IPS DF 6.9 (cell line): Measurements from ENCODE around the gene PIP4K2A.

Source experiments
- DNase-seq: peaks from one replicate; pipeline ENCODE4 v3.0.0-alpha.2; 2013; ENCODE audit warnings: low read depth, low spot score
- H3K27ac ChIP-seq: one replicate; pipeline ENCODE4 v1.5.1; 2013; ENCODE audit warnings: low read length, control low read depth
- H3K27me3 ChIP-seq: 2 replicates; pipeline ENCODE4 v1.6.1; 2013; ENCODE audit warnings: mild to moderate bottlenecking, low read length; ENCODE audit not compliant: control insufficient read depth, insufficient read depth
- H3K36me3 ChIP-seq: 2 replicates; pipeline ENCODE4 v1.6.1; 2013; ENCODE audit warnings: low read length; ENCODE audit not compliant: control insufficient read depth, insufficient read depth
- H3K4me1 ChIP-seq: 2 replicates; pipeline ENCODE4 v1.6.1; 2013; ENCODE audit warnings: low read length; ENCODE audit not compliant: control insufficient read depth, insufficient read depth
- H3K4me3 ChIP-seq: 2 replicates; pipeline ENCODE4 v1.5.1; 2013; ENCODE audit warnings: mild to moderate bottlenecking, low read length
- H3K9me3 ChIP-seq: 2 replicates; pipeline ENCODE4 v1.6.1; 2013; ENCODE audit warnings: low read length, inconsistent platforms; ENCODE audit not compliant: control insufficient read depth, insufficient read depth
- WGBS: extraction: QIAGEN DNeasy Blood & Tissue Kit; methylation state at CpG from one replicate; pipeline ENCODE4 v1.1.7; 2013; ENCODE audit warnings: mixed read lengths, missing lambda C conversion rate; ENCODE audit not compliant: insufficient read length, insufficient coverage; 5-methylcytosine and 5-hydroxymethylcytosine counted together

PIP4K2A gene

DNA sequence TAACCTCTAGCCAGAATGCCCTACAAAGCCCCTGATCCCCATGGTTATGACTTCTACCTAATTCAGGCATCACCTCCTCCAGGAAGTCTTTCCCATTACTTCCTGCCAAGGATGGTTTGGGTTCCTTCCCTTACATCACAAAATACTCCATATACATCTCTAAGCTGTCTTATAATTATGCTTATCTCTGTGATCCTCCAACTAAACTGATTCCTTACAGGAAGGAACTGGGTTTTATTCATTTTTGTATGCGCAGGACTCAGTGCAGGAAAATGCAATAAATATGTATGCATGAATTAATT is 41.3 kb downstream of the PIP4K2A start:
- Histone ChIP-seq H3K4me3 (no peak overlapping the region), H3K9me3 (no peaks in the 10 kb centered on the region), H3K27ac (no peak overlapping the region), H3K4me1 (peaks cover 3% of the 10 kb centered on the region; the same call in 1 of the 2 replicates), H3K36me3 (no peaks in the 10 kb centered on the region), H3K27me3 (no peaks in the 10 kb centered on the region)
- no peak for DNase-seq
- no CpG with 5 or more reads among the region's 1 CpG for WGBS

DNA sequence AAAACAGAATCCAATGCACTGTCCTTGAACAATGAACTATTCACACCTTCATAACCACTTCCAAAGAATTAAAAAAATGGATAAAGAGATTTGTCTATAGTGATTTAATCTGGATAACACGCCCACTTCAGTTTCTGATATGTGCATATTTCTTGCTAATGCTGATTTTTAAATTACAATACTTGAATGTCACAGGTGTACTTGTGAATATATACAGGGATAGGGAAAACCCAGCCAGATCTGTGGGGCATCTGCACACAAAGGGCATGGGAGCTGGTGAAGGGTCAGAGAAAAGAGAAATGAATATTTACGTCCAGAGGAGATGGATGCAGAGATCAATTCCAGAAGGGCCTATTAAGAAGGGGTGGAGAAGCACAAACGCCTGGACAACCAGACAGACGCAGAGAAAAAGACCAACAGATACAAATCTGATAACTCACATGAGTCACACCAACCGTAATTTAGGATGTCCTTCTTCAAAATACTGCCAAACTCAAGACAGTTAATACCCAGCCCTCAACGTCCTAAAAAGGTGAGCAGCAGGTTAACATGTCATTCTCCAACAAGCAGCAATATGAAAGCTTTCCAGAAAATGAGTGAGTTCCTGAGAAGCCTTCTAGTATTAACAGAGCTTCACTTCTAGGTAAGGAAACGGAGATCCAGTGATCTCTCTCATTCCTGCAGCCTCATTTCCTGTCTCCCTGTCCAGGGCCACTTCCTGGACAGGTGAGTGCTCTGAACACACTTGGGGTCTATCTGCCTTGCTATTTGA is 41.9 kb downstream of the PIP4K2A start:
- H3K27ac ChIP-seq: no peak overlapping the region

DNA sequence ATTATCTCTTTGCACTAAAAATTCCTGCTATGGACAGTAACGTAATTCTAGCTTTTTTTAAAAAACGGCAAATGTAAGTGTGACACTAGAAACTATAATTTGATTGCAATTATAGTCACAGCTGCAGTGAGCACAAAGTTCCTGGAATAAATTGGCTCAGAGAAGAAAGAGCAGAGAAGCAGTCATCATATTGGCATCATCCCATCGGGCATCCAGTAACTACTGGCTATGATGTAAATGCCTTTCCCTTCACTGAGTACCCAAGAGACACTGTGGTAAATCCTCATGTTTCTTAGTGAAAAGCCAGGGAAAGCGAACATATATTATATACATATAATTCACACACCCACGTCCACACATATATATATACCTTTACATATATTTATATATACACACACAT is 43.6 kb downstream of the PIP4K2A start:
- DNase-seq: no peak
- Histone ChIP-seq H3K4me1 (peaks cover 2% of the 10 kb centered on the region), H3K9me3 (no peaks in the 10 kb centered on the region), H3K36me3 (no peaks in the 10 kb centered on the region), H3K27ac (no peak overlapping the region), H3K4me3 (no peak overlapping the region), H3K27me3 (no peaks in the 10 kb centered on the region)
- 100% methylated on average over 2 of the region's 5 CpGs for WGBS

More for the DNA sequence above, 41.9 kb downstream of the PIP4K2A start:
- no CpG with 5 or more reads among the region's 7 CpGs for WGBS
- Histone ChIP-seq H3K4me1 (peaks cover 3% of the 10 kb centered on the region), H3K27me3 (no peaks in the 10 kb centered on the region), H3K9me3 (no peaks in the 10 kb centered on the region), H3K4me3 (no peak overlapping the region), H3K36me3 (no peaks in the 10 kb centered on the region)
- no peak for DNase-seq

DNA sequence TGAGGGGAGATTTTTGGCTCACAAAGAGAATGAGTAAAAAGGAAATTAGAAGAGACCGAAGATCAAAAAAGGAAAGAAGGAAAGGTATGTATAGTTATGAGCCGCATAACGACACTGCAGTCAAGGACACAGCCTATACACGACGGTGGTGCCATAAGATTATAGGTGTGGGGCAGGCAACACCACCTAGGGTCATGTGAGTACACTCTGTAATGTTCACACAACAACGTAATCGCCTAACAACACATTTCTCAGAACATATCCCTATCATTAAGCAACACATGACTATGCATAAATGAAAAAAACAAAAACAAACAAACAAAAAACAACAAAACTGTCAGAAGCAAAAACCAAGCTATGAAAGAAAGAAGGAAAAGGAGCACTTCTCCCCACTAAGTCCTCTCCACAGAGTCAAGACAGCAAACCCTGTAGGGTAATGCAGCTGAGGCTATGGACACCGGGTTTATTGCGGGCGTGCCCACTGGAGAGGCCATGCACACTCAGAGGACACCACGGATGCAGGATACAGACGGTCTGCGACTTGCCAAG is 45.1 kb downstream of the PIP4K2A start:
- DNase-seq: no peak
- no CpG with 5 or more reads among the region's 13 CpGs for WGBS
- Histone ChIP-seq H3K27me3 (no peaks in the 10 kb centered on the region), H3K9me3 (no peaks in the 10 kb centered on the region), H3K4me1 (peaks cover 2% of the 10 kb centered on the region), H3K27ac (no peak overlapping the region), H3K4me3 (no peak overlapping the region), H3K36me3 (no peaks in the 10 kb centered on the region)

DNA sequence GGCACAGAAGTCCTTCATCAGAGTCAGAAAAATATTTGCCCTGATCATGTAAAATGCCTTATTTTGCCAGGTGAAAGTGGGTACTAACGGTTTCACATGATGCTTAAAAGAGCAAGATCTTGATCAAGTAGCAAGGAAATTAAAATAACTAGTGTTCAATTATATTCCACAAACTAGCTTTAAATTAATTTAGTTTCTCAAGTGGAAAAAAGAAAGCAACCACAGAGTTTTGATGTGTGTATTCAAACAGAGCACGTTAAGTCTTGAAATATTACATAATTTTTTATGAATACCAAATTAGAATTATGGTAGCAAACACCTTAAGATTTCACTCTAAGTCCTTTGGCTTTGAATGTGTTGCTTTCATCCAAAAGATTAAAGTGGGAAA is 47.3 kb downstream of the PIP4K2A start:
- WGBS: no CpG with 5 or more reads among the region's 2 CpGs
- no peak for DNase-seq
- Histone ChIP-seq H3K36me3 (no peaks in the 10 kb centered on the region), H3K9me3 (no peaks in the 10 kb centered on the region), H3K4me3 (no peak overlapping the region), H3K27ac (no peak overlapping the region), H3K4me1 (peaks cover 2% of the 10 kb centered on the region), H3K27me3 (no peaks in the 10 kb centered on the region)

DNA sequence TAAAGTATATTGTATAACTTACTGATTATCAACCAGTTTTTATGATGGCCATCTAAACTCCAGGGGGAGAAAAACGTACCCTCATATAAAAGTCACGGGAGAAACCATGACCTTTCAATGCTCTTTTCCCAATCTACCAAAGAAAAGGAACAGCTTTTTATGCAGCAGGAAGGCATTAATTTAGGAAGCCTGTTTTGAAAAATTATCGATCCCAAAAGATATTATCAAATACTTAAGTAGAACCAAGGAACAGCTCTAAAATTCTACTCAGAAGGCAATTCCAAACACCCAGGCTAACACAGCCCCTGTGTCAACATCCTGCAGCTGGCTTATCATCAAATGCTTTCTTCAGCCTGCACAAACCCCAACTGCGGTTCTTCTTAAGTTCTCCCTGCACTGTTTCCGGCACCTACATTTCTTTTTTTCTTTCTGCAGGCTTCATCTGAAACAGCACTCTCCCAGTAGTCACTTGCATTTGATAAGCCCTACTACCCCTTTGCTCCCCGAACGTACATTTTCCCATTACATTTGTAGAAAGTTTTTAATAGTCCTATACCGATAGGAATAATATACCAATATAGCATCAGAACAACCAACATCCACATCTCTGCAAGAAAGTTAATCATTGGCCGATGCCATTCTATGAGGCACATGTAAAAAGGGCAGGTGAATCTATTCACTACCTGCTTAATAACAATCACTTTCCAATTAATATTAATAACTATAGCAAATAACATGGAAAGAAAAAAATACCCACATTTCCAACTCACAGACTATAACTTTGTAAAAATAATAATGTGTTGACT is 47.9 kb downstream of the PIP4K2A start:
- WGBS: no CpG with 5 or more reads among the region's 9 CpGs
- Histone ChIP-seq H3K4me3 (no peak overlapping the region), H3K27me3 (no peaks in the 10 kb centered on the region), H3K27ac (no peak overlapping the region), H3K36me3 (no peaks in the 10 kb centered on the region), H3K4me1 (peaks cover 2% of the 10 kb centered on the region), H3K9me3 (no peaks in the 10 kb centered on the region)
- DNase-seq: no peak

DNA sequence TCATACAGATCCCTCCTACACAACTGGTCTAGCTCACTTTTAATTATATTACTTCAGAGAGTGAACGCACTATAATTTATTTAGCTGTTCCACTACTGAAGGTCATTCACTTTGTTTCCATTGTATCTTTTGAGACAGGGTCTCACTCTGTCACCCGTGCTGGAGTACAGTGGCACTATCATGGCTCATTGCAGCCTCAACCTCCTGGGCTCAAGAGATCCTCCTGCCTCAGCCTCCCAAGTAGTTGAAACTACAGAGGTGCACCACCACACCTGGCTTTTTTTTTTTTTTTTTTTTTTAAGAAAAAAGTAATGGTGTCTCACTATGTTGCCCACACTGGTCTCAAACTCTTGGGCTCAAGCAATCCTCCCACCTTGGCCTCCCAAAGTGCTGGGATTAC is 49.0 kb downstream of the PIP4K2A start:
- no peaks in the 10 kb centered on the region for H3K9me3 ChIP-seq
- no peak overlapping the region for H3K27ac ChIP-seq
- H3K4me3 ChIP-seq: no peak overlapping the region
- H3K36me3 ChIP-seq: no peaks in the 10 kb centered on the region
- H3K27me3 ChIP-seq: no peaks in the 10 kb centered on the region
- no CpG with 5 or more reads among the region's 2 CpGs for WGBS
- H3K4me1 ChIP-seq: peaks cover 2% of the 10 kb centered on the region
- DNase-seq: no peak

DNA sequence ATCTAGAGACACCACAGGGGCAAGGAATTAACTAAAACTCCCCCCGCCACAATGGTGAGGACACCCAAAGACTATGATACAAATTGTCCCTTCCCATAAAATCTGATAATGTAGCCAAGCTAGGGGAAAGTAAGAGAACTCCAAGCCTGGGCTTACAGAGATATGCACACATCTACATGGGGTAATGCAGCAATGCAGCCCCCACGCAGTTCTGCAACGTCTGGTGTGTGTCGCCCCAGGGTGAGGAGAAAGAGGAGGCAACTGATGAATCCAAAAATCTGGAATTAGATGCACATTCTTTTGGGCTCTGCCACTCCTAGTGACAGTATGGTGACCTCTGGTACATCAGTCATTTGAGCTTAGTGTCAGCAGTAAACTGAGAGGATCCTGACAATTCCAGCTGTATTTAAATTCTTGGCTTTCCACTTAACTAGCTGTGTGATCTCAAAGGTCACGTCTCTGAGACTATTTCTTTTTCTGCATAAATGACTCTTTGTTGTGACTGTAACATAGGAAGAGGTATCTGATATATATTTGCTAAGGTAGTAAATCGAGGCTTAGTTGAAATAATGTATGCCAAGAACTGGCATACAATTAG is 51.5 kb downstream of the PIP4K2A start:
- DNase-seq: no peak
- WGBS: no CpG with 5 or more reads among the region's 6 CpGs
- H3K9me3 ChIP-seq: no peaks in the 10 kb centered on the region
- H3K36me3 ChIP-seq: no peaks in the 10 kb centered on the region
- H3K4me1 ChIP-seq: peaks cover 1% of the 10 kb centered on the region; the same call in 1 of the 2 replicates
- H3K4me3 ChIP-seq: no peak overlapping the region
- no peaks in the 10 kb centered on the region for H3K27me3 ChIP-seq
- no peak overlapping the region for H3K27ac ChIP-seq

DNA sequence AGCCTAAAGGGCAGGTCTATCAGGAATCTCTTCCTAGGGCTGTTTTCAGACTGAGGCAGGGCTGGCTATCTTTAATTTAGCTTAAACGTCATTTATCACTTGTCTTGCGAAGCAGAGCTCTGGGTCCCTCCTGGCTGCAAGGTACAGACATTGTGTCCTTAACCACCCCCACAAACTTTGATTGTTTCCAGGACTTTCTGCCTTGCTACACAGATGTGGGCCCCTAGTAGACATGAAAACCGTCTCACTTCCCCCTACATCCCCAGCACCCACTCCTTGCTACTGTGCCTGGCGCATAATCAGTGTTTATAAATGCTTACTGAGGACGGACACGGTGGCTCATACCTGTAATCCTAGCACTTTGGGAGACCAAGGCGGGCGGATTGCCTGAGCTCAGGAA is 54.5 kb downstream of the PIP4K2A start:
- no peak for DNase-seq
- no peak overlapping the region for H3K4me3 ChIP-seq
- no peak overlapping the region for H3K27ac ChIP-seq
- WGBS: no CpG with 5 or more reads among the region's 8 CpGs
- H3K27me3 ChIP-seq: no peaks in the 10 kb centered on the region
- no peaks in the 10 kb centered on the region for H3K9me3 ChIP-seq
- 0 out of 2 replicates have a peak, but pooled peaks cover 1% of the 10 kb centered on the region for H3K4me1 ChIP-seq
- H3K36me3 ChIP-seq: no peaks in the 10 kb centered on the region

DNA sequence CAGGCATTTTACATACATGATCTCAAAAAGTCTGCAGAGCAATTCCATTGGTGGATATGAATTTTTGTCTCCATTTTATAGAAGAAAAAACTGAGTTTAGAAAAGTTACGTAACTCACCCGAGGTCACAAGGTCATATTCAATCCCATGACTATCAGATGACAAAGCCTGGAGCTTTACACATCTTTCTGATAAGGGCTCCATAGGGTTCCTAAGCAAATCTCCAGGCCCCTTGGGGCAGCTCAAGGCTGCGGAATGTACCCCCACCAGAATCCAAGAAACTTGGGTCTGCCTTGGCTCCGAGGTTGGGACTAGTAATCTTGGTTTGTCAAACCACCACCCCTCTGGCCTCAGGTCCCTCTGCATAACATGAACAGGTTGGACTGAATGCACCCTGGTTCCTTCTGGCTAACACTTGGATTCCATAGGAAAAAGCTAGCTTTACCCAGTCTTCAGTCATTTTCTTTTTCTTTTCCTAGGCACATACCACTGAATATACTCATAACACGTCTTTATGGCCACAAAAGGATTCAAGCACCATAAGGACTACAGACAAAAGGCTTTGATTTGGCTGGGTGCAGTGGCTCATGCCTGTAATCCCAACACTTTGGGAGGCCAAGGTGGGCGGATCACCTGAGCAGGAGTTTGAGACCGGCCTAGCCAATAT is 55.5 kb downstream of the PIP4K2A start:
- no peak overlapping the region for H3K4me3 ChIP-seq
- no peaks in the 10 kb centered on the region for H3K36me3 ChIP-seq
- DNase-seq: no peak
- no peaks in the 10 kb centered on the region for H3K9me3 ChIP-seq
- H3K27ac ChIP-seq: no peak overlapping the region
- no CpG with 5 or more reads among the region's 7 CpGs for WGBS
- no peaks in the 10 kb centered on the region for H3K27me3 ChIP-seq
- H3K4me1 ChIP-seq: 0 out of 2 replicates have a peak, but pooled peaks cover 1% of the 10 kb centered on the region
